Measurements from ENCODE around the gene CDK15.

Gene CDK15

DNA sequence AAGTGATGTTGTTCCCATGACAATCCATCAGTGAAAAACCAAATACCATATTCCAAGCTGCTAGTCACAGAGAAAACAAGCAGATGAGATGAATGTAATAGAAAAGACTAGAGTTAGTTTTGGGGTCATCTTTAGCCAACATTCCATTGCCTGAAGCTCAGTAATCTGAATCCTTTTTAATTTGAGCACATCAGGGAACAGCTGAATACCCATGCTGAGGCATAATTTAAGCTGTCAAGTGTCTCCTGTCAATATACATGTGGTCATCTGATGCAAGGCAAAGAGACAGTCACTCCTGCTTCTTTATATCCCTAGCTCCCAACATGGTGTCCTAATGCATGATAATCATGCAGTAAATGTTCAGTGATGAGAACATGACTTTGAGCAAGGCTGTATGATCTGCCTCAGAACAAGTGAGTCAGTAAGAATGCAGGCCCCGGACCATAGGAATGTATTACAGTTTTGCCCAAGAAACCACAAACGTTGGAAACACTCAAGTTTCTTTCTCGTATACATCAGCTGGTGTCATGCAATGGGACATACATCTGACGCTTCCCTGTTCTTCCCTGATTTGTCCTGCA lies 48.0 kb downstream of the CDK15 start:
- H3K4me1 ChIP-seq (ENCODE audit: control insufficient read depth, insufficient read depth, low read length), result peaks cover 10% of the 10 kb centered on the region
- H3K4me3 ChIP-seq (ENCODE audit: low read depth, low read length), result no peak overlapping the region
- no peak overlapping the region for H3K27ac ChIP-seq (ENCODE audit: extremely low read depth, low read depth, low read length)
- CTCF ChIA-PET, result interaction anchor here (0.6 to 1.8 kb wide), 3 partner anchors 58 to 424 kb away, joined by 3 to 7 read pairs (median 4); no protein-coding TSS in a partner anchor
- POLR2A ChIA-PET, result no interaction called here
- H3K9me3 ChIP-seq (ENCODE audit: control insufficient read depth, insufficient read depth, low read depth, low read length), result no peaks in the 10 kb centered on the region
- H3K36me3 ChIP-seq (ENCODE audit: control insufficient read depth in 2 of 2, insufficient read depth in 1 of 2, low read length in 2 of 2), result no peaks in the 10 kb centered on the region
- TF ChIP-seq, protein P1, sequence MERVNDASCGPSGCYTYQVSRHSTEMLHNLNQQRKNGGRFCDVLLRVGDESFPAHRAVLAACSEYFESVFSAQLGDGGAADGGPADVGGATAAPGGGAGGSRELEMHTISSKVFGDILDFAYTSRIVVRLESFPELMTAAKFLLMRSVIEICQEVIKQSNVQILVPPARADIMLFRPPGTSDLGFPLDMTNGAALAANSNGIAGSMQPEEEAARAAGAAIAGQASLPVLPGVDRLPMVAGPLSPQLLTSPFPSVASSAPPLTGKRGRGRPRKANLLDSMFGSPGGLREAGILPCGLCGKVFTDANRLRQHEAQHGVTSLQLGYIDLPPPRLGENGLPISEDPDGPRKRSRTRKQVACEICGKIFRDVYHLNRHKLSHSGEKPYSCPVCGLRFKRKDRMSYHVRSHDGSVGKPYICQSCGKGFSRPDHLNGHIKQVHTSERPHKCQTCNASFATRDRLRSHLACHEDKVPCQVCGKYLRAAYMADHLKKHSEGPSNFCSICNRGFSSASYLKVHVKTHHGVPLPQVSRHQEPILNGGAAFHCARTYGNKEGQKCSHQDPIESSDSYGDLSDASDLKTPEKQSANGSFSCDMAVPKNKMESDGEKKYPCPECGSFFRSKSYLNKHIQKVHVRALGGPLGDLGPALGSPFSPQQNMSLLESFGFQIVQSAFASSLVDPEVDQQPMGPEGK (tag by site-specific recombination; IDR thresholded peaks at IDR 0.05), result no peak
- TF ChIP-seq FEZF1 (tag by site-specific recombination; IDR thresholded peaks at IDR 0.05) (no peak), ZNF202 (tag by site-specific recombination; IDR thresholded peaks at IDR 0.05; ENCODE audit: borderline replicate concordance) (no peak), RBAK (tag by site-specific recombination; IDR thresholded peaks at IDR 0.05) (no peak), ZNF146 (tag by site-specific recombination; IDR thresholded peaks at IDR 0.05) (no peak), IKZF3 (tag by site-specific recombination; IDR thresholded peaks at IDR 0.05) (no peak), ZEB2 (tag by site-specific recombination; IDR thresholded peaks at IDR 0.05) (no peak), ZNF221 (tag by site-specific recombination; IDR thresholded peaks at IDR 0.05; ENCODE audit: borderline replicate concordance) (no peak), ZXDB (tag by site-specific recombination; IDR thresholded peaks at IDR 0.05) (no peak), ZNF623 (tag by site-specific recombination; IDR thresholded peaks at IDR 0.05) (no peak), ZNF214 (tag by site-specific recombination; IDR thresholded peaks at IDR 0.05; ENCODE audit: borderline replicate concordance) (no peak)
- TF ChIP-seq, protein P2, sequence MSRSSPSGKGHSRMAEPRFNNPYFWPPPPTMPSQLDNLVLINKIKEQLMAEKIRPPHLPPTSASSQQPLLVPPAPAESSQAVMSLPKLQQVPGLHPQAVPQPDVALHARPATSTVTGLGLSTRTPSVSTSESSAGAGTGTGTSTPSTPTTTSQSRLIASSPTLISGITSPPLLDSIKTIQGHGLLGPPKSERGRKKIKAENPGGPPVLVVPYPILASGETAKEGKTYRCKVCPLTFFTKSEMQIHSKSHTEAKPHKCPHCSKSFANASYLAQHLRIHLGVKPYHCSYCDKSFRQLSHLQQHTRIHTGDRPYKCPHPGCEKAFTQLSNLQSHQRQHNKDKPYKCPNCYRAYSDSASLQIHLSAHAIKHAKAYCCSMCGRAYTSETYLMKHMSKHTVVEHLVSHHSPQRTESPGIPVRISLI (tag by site-specific recombination; IDR thresholded peaks at IDR 0.05), result no peak
- TF ChIP-seq, protein P3, sequence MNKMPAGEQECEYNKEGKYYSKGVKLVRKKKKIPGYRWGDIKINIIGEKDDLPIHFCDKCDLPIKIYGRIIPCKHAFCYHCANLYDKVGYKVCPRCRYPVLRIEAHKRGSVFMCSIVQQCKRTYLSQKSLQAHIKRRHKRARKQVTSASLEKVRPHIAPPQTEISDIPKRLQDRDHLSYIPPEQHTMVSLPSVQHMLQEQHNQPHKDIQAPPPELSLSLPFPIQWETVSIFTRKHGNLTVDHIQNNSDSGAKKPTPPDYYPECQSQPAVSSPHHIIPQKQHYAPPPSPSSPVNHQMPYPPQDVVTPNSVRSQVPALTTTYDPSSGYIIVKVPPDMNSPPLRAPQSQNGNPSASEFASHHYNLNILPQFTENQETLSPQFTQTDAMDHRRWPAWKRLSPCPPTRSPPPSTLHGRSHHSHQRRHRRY (tag by site-specific recombination; IDR thresholded peaks at IDR 0.05), result no peak

DNA sequence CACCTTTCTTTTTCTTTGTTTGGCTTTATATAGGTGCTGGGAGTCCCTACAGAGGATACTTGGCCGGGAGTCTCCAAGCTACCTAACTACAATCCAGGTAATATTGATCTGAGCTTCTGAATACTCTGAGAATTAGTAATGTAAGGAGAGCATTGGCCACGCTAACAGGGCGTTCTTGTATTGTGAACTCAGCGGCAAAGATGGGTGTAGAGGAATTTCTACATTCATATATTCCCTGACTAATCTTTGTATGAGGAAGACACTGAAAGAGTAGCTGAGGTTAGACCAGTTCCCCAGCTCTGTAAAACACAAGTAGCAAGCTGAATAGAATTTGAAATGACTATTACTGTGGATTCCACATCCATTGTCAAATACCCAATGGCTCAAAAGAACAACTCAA lies 48.5 kb downstream of the CDK15 start:
- ChIA-PET POLR2A (no interaction called here), CTCF (interaction anchor here (0.5 to 1.8 kb wide), 4 partner anchors 46 to 323 kb away, joined by 3 to 7 read pairs (median 4); no protein-coding TSS in a partner anchor)
- Histone ChIP-seq H3K36me3 (ENCODE audit: control insufficient read depth in 2 of 2, insufficient read depth in 1 of 2, low read length in 2 of 2) (no peaks in the 10 kb centered on the region), H3K27ac (ENCODE audit: extremely low read depth, low read depth, low read length) (no peak overlapping the region), H3K4me3 (ENCODE audit: low read depth, low read length) (no peak overlapping the region), H3K4me1 (ENCODE audit: control insufficient read depth, insufficient read depth, low read length) (peaks cover 10% of the 10 kb centered on the region), H3K9me3 (ENCODE audit: control insufficient read depth, insufficient read depth, low read depth, low read length) (no peaks in the 10 kb centered on the region)
- TF ChIP-seq, protein P4, sequence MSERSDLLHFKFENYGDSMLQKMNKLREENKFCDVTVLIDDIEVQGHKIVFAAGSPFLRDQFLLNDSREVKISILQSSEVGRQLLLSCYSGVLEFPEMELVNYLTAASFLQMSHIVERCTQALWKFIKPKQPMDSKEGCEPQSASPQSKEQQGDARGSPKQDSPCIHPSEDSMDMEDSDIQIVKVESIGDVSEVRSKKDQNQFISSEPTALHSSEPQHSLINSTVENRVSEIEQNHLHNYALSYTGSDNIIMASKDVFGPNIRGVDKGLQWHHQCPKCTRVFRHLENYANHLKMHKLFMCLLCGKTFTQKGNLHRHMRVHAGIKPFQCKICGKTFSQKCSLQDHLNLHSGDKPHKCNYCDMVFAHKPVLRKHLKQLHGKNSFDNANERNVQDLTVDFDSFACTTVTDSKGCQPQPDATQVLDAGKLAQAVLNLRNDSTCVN (tag by site-specific recombination; optimal IDR thresholded peaks at IDR 0.05), result no peak
- no peak for TF ChIP-seq GLI2 (tag by site-specific recombination; IDR thresholded peaks at IDR 0.05; ENCODE audit: borderline replicate concordance, low read depth)

DNA sequence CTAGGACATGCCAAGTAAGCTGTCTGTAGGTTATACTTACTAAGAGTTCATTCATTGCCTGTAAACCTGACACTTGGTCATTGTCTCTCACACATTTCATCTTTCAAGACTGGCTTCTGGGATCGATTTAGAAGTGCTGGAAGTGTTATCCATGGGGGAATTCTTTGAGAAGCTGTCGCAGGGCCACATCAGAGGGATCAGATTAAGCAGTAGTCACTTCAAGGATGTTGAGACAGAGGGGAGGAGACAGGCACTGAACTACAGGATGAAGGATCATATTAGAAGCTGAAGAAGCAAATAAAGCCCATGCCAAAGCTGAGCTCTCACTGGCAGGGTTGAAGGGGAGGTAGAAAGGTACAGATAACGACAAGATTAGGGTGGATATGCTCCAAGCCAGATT lies 49.0 kb downstream of the CDK15 start:
- Histone ChIP-seq H3K27ac (ENCODE audit: extremely low read depth, low read depth, low read length) (no peak overlapping the region), H3K9me3 (ENCODE audit: control insufficient read depth, insufficient read depth, low read depth, low read length) (no peaks in the 10 kb centered on the region), H3K4me1 (ENCODE audit: control insufficient read depth, insufficient read depth, low read length) (peaks cover 10% of the 10 kb centered on the region), H3K36me3 (ENCODE audit: control insufficient read depth in 2 of 2, insufficient read depth in 1 of 2, low read length in 2 of 2) (no peaks in the 10 kb centered on the region), H3K4me3 (ENCODE audit: low read depth, low read length) (no peak overlapping the region)
- POLR2A ChIA-PET, result no interaction called here
- CTCF ChIA-PET, result interaction anchor here (0.5 to 1.7 kb wide), 4 partner anchors 47 to 317 kb away, joined by 3 to 5 read pairs (median 3); no protein-coding TSS in a partner anchor
- TF ChIP-seq ZNF114 (tag by site-specific recombination; IDR thresholded peaks at IDR 0.05), result no peak
- no peak for TF ChIP-seq ZNF248 (tag by site-specific recombination; IDR thresholded peaks at IDR 0.05)
- no peak for TF ChIP-seq ZNF664 (tag by site-specific recombination; IDR thresholded peaks at IDR 0.05)
- TF ChIP-seq BCL11B (tag by site-specific recombination; IDR thresholded peaks at IDR 0.05; ENCODE audit: low read depth), result no peak
- TF ChIP-seq, protein P5, sequence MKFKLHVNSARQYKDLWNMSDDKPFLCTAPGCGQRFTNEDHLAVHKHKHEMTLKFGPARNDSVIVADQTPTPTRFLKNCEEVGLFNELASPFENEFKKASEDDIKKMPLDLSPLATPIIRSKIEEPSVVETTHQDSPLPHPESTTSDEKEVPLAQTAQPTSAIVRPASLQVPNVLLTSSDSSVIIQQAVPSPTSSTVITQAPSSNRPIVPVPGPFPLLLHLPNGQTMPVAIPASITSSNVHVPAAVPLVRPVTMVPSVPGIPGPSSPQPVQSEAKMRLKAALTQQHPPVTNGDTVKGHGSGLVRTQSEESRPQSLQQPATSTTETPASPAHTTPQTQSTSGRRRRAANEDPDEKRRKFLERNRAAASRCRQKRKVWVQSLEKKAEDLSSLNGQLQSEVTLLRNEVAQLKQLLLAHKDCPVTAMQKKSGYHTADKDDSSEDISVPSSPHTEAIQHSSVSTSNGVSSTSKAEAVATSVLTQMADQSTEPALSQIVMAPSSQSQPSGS (tag by site-specific recombination; IDR thresholded peaks at IDR 0.05; ENCODE audit: low read depth), result no peak
- TF ChIP-seq ZNF558 (tag by site-specific recombination; IDR thresholded peaks at IDR 0.05), result no peak
- TF ChIP-seq GLI2 (tag by site-specific recombination; IDR thresholded peaks at IDR 0.05; ENCODE audit: borderline replicate concordance, low read depth), result no peak
- TF ChIP-seq ZNF510 (tag by site-specific recombination; IDR thresholded peaks at IDR 0.05; ENCODE audit: insufficient replicate concordance), result no peak
- TF ChIP-seq ZBTB1 (tag by site-specific recombination; IDR thresholded peaks at IDR 0.05), result no peak
- TF ChIP-seq ZNF560 (tag by site-specific recombination; IDR thresholded peaks at IDR 0.05; ENCODE audit: borderline replicate concordance), result no peak
- no peak for TF ChIP-seq ZFP69B (tag by site-specific recombination; IDR thresholded peaks at IDR 0.05)

Data from HEK293 (cell line).